LoVo (cell line): ENCODE data around the gene KMT2D.

Experiments used
- DNase-seq: peaks from one replicate; pipeline ENCODE4 v3.0.0-alpha.2; 2016; ENCODE audit warnings: low spot score

Gene KMT2D

GRCh38 chr12:49060237-49061156, at the start of gene KMT2D:
KMT2D (minus strand) TSS chr12:49060794; CDS start chr12:49055324, 5,470 bp downstream.
- DNase-seq = peak; percentile 97

GRCh38 chr12:49109641-49110463, 49.3 kb upstream of the KMT2D start:
- no peak for DNase-seq

GRCh38 chr12:49108958-49109404, 48.4 kb upstream of the KMT2D start:
- no peak for DNase-seq

- DNase-seq = no peak
Observed at GRCh38 chr12:49105504-49106084, 45.0 kb upstream of the KMT2D start.

GRCh38 chr12:49104822-49105221, 44.2 kb upstream of the KMT2D start:
- no peak for DNase-seq

- DNase-seq = no peak
Observed at GRCh38 chr12:49100380-49100779, 39.8 kb upstream of the KMT2D start.

GRCh38 chr12:49098703-49099102, 38.1 kb upstream of the KMT2D start:
- DNase-seq = no peak

- DNase-seq = peak; percentile 42
Observed at GRCh38 chr12:49098035-49098451, 37.4 kb upstream of the KMT2D start.

GRCh38 chr12:49097381-49097780, 36.8 kb upstream of the KMT2D start:
- no peak for DNase-seq

GRCh38 chr12:49094975-49095365, 34.4 kb upstream of the KMT2D start:
- no peak for DNase-seq

GRCh38 chr12:49094160-49094974, 33.8 kb upstream of the KMT2D start, which contains the start of gene DHH:
DHH (minus strand) TSS chr12:49094801; CDS start chr12:49094512, 289 bp downstream.
- no peak for DNase-seq

- DNase-seq = no peak
Observed at GRCh38 chr12:49093792-49094159, 33.2 kb upstream of the KMT2D start.

- no peak for DNase-seq
Observed at GRCh38 chr12:49092816-49093406, 32.3 kb upstream of the KMT2D start.

GRCh38 chr12:49092086-49092815, 31.7 kb upstream of the KMT2D start:
- DNase-seq = no peak

GRCh38 chr12:49091836-49092085, 31.2 kb upstream of the KMT2D start:
- no peak for DNase-seq

- DNase-seq = no peak
Observed at GRCh38 chr12:49091056-49091835, 30.7 kb upstream of the KMT2D start.

- DNase-seq = no peak
Observed at GRCh38 chr12:49089821-49090773, 29.5 kb upstream of the KMT2D start.

GRCh38 chr12:49088932-49089330, 28.3 kb upstream of the KMT2D start:
- no peak for DNase-seq
